ENCODE measurements around the gene BRD9.
"Not testable (repeated sequence)": the region's sequence is repeated elsewhere in the genome, so short reads cannot be mapped to it uniquely, and the experiment has no call there.

Gene BRD9

DNA sequence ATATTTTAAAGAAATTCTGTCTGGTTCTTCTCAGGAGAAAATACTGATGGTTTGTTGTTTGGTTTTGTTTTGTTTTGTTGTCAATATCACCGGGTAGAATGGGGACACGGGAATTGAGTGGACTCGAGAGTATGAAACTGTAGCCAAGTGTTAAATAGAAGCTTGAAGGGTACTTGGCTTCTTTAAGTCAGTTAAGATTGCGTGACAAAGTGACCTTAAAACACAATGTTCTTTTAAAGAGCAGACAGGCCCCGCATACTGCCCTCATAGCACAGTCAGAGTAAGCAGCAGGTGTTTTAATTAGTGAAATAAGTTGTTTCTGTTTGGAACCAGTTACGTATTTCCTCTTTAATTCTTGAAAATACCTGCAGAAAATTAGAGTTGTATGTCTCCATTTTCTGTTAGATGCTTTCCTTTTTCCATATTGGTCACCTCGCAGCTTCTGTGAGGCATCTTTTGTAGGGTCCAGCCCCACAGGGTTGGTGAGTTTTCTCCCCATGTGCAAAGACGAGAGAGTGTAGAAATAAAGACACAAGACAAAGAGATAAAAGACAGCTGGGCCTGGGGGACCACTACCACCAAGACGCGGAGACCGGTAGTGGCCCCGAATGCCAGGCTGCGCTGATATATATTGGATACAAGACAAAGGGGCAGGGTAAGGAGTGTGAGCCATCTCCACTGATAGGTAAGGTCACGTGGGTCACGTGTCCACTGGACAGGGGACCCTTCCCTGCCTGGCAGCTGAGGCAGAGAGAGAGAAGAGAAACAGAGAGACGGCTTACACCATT, 9.7 kb upstream of the BRD9 start:
- no peak for DNase-seq (ENCODE audit: low read depth)

DNA sequence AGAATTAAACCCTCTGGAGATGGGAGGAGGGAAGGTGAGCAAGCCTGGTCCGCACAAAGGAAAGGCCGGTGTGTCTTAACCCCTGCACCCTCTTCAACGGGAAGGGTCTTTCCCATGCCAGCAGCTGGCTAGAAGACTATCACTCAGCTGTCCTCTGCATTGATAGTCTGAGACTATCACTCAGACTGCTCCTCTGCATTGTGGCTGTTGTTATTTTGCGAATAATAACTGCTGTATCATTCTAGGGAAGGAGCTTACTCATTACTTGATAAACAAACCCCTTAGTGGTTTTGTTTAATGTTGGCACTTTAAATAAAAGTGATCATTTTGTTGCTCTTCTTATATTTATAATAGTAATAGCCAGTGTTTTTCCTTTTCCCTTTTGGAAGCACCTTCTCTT, 8.2 kb upstream of the BRD9 start:
- no peak for DNase-seq (ENCODE audit: low read depth)

- DNase-seq (ENCODE audit: low read depth): no peak
Observed at GRCh38 chr5:893711-894110, 1.1 kb upstream of the BRD9 start.

- DNase-seq (ENCODE audit: low read depth): no peak
Observed at GRCh38 chr5:893137-893506, 521 bp upstream of the BRD9 start.

GRCh38 chr5:891837-892393, 686 bp downstream of the BRD9 start:
- no peak for DNase-seq (ENCODE audit: low read depth)

DNA sequence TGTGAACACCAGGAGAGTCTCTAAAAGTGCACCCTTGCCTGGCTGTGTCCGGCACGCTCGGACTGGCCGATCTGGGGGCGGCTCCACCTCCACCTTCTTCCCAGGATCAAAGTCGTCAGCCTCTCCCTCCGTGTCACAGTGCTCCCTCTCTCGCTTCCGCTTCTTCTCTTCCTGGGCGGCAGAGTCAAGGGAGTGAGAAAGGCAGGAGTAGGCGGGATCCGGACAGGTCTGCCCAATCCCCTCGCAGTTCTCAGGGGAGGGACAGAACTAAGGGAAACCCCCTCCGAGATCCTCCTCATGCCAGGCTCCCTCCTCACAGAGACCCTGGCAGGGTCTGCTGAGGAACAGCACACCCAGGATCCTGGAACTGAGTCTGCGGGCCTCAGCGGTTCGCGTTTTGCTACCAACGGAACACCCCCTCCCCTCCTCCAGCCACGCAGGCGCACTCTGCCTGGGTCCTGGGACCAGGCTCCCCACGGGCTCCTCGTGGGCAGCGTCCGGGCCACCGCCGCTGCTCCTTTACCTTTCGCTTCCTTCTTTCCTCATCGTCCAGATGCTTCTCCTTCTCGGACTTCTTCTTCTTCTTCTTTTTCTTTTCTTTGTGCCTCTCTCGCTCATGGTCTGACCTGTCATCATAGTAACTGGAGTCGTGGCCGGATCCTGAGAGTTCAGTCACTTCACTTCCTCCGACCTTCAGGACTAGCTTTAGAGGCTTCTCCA, 1.3 kb downstream of the BRD9 start:
- no peak for DNase-seq (ENCODE audit: low read depth)

DNA sequence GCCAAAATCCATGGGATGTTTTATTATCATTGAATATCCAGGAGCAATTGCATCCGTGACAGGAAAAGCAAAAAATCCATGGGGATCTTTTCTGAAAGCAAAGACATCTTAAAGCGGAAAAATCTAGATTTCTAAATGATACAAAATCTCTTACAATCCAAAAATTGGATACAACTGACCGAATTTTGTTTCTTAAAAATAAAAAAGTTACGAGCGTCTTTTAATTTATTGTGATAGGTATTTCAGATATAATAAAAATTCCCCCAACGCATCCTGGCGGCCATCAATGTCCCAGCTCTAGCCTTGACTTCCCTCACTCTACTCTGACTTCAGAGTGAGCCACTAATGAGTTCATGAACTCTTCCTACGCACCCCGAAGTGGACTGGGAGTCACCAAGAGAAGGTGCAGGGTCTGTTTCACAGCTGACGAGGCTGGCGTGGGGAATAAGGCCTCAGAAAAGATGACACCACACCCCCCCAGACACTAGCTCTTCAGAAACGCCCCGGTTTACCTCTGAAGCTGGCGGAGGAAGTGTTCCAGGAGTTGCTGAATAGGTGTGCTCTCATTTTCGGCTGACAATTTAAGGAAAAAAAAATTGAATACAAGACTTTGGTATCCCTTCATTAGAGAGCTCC, 3.4 kb downstream of the BRD9 start:
- no peak for DNase-seq (ENCODE audit: low read depth)

DNA sequence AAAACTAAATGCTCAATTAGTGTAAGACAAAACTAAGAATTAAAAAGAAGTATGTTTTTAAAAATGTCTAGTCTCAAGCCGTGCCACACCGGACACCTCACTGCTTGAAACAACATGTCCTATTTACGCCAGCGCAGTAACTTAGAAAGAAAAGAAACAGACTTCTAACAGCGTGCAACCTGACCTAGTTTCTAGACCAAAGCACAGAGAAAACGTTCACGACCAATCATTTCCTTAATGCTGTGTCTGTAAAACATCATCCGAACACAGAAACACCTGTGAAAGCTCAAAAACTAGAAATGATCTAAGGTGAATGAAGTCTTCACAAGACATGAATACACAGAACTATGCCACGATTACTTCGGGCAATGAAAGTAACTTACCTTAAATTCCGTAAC, 4.0 kb downstream of the BRD9 start:
- no peak for DNase-seq (ENCODE audit: low read depth)

DNA sequence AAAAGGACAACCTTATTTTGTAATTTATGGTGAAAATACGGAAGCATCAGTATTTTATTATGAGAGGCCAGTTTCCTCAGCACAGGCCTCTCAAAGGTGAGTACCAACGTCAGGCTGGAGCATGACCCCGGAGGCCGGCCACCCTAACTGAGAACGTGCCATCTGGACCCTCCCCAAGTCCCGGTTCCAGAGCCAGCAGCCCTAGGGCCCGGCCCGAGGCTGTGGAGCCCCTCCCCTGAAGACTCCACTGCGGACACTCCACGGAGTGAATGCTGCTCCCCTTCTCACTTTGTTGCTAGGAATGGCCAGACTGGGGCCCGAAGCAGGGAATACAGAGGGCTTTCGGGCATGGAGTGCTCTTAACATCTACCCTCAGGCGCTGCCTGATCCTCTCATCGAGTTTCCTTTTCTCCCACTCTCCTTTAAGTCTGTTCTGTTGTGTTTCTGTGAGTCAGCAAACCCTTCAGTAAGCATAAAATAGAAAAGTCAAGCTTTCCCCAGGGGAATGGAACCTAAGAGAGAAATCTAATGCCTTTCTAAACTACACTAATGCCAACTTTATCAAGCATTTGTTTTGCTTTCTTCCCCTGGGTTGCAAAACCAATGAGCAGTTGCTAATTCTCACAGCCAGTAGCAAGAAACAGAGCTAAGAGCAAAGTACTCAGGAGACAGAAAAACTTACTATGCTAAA, 4.5 kb downstream of the BRD9 start:
- no peak for DNase-seq (ENCODE audit: low read depth)

- no peak for DNase-seq (ENCODE audit: low read depth)
Observed at GRCh38 chr5:886716-887325, 5.8 kb downstream of the BRD9 start.

GRCh38 chr5:886036-886435, 6.6 kb downstream of the BRD9 start:
- no peak for DNase-seq (ENCODE audit: low read depth)

DNA sequence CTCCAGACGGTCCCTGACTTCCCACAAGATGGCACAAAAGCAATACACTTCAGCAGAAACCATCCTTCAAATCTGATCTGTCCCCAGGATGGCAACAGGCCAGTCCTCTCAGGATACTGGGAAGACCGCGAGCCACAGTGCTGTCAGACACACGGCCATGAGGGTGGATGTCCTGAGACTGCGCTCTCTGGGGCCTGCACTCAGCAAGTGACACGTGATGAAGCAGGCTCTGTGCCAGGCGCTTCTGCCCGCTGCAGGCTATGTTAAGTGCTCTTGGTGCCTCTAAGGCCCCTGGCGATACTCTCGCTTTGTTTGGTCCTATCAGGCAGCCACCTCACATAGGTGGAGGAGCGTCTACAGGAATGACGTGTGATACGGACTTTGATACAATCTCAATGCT, 7.1 kb downstream of the BRD9 start:
- no peak for DNase-seq (ENCODE audit: low read depth)

DNA sequence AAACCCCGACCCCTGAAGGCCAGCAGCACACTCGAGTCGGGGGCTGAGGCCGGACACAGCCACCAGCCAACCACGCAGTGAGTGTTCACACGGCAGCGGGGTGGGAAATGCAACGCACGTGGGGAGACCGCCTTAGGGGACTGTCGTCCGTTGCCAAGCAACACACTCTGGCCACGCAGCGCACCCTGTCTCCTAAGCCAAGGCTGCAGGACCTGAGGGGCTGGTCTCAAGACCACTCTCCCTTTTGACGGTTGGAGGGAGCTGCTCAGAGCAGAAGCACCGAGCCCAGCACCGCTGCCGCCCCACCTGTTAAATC, 7.5 kb downstream of the BRD9 start:
- DNase-seq (ENCODE audit: low read depth): no peak

GRCh38 chr5:884345-885126, 8.1 kb downstream of the BRD9 start:
- no peak for DNase-seq (ENCODE audit: low read depth)

- no peak for DNase-seq (ENCODE audit: low read depth)
Observed at GRCh38 chr5:883475-884181, 9.0 kb downstream of the BRD9 start.

DNA sequence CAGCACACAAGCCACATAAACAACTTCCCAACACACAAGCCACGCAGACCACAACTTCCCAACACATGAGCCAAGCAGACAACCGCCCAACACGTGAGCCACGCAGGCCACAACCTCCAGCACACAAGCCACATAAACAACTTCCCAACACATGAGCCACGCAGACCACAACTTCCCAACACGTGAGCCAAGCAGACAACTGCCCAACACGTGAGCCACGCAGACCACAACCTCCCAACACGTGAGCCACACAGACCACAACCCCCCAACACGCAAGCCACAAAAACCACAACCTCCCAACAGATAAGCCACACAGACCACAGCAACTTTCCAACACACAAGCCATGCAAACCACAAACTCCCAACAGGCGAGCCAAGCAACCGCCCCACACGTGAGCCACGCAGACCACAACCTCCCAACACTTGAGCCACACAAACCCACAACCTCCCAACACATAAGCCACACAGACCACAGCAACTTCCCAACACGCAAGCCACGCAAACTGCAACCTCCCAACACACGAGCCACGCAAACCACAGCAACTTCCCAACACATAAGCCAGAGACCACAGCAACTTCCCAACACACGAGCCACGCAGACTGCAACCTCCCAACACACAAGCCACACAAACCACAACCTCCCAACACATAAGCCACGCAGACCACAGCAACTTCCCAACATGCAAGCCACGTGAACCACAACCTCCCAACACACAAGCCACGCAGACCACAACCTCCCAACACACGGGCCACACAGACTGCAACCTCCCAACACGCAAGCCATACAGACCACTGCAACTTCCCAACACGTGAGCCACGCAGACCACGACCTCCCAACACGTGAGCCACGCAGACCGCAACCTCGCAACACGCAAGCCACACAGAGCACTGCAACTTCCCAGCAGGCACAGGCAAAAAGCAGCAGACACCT, 10.1 kb downstream of the BRD9 start:
- DNase-seq (ENCODE audit: low read depth): no peak

- no peak for DNase-seq (ENCODE audit: low read depth)
Observed at GRCh38 chr5:881551-881935, 11.1 kb downstream of the BRD9 start.

GRCh38 chr5:880816-881550, 11.6 kb downstream of the BRD9 start:
- DNase-seq (ENCODE audit: low read depth): no peak

DNA sequence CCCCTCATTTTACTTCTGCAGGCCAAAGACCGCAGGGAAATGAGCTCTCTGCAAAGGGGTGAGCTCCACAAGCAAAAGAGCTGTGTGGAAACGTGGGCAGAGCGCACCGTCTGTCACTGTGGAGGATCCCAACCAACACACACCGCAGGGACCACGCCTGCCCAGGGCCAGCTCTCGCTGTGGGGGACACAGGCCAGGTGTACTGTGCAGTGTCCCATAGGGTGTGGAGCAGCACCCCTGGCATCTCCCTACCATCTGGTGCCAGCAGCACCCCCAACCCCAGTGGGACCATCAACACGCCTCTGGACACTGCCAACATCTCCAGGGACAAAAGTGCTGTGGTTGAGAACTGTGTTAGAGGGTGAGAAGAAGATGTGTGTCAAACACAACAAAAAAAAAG, 13.9 kb downstream of the BRD9 start:
- DNase-seq (ENCODE audit: low read depth): not testable (repeated sequence)
